GM12878 (cell line): ENCODE measurements around the gene CATSPERD. TPM values are rescaled to one million over a fixed set of nuclear protein-coding genes. Genes with fewer than 3 reads are reported as not detected.
"Not testable (repeated sequence)": the region's sequence is repeated elsewhere in the genome, so short reads cannot be mapped to it uniquely, and the experiment has no call there.

Experiments used
- ATAC-seq: fragments of 200-7000 bp; cut with Tn5 transposase; 3 replicates; pipeline ENCODE4 v1.9.1; 2020; ENCODE audit warnings: mild to moderate bottlenecking, moderate library complexity
- BruUV-seq: library from RNA; stranded (reverse); fragments of 400-500 nt; replicated peaks from 2 replicates; lab custom pipeline; 2021; lab: Mats Ljungman, UMichigan
- CTCF ChIA-PET: fragments of 300-600 bp; sonication (Branson Sonifier 250); formaldehyde crosslinking; extraction: SDS; loops from one replicate; lab custom pipeline; 2021; ENCODE audit warnings: inconsistent platforms; lab: Yijun Ruan, JAX
- POLR2A ChIA-PET: fragments of 350-600 bp; formaldehyde crosslinking; extraction: SDS; loops from one replicate; lab custom pipeline; 2021; ENCODE audit warnings: inconsistent platforms; lab: Charles Lee
- RAD21 ChIA-PET: fragments of 300-600 bp; sonication (Branson Sonifier 250); formaldehyde crosslinking; loops from one replicate; lab custom pipeline; 2023; ENCODE audit warnings: antibody characterized with exemption; ENCODE audit not compliant: unreplicated experiment; lab: Charles Lee
- SMC1A ChIA-PET: fragments of 300-600 bp; sonication (Branson Sonifier 250); formaldehyde crosslinking; loops from one replicate; lab custom pipeline; 2023; ENCODE audit not compliant: unreplicated experiment, uncharacterized antibody; lab: Charles Lee
- DNase-seq: peaks from one replicate; pipeline ENCODE4 v3.0.0-alpha.2; 2011; ENCODE audit warnings: low read depth, low spot score
- FAIRE-seq: peaks from 3 replicates; lab custom pipeline; 2011; peaks lifted over from hg19 to GRCh38; lab: Jason Lieb, UNC
- H2AFZ ChIP-seq: 2 replicates; pipeline ENCODE4 v1.6.0; 2011; ENCODE audit warnings: low read depth, low read length, control low read depth; ENCODE audit not compliant: control insufficient read depth
- H3K27ac ChIP-seq: 2 replicates; pipeline ENCODE4 v1.5.1; 2011; ENCODE audit warnings: control low read depth; ENCODE audit not compliant: control insufficient read depth, insufficient read depth
- H3K27me3 ChIP-seq, 2 experiments: replicated peaks in 1 of 2; 2 replicates each; pipeline versions ENCODE4 v1.6.0 to v1.6.1; 2011; ENCODE audit warnings: low read length in 1 of 2; ENCODE audit not compliant: control insufficient read depth in 2 of 2, insufficient read depth in 2 of 2
- H3K36me3 ChIP-seq, 2 experiments: 2 replicates each; pipeline ENCODE4 v1.5.1; 2011; ENCODE audit warnings: low read length in 1 of 2; ENCODE audit not compliant: control insufficient read depth in 2 of 2, insufficient read depth in 2 of 2
- H3K4me1 ChIP-seq: 2 replicates; pipeline ENCODE4 v1.6.1; 2011; ENCODE audit warnings: mild to moderate bottlenecking, low read length, moderate library complexity, mixed read lengths; ENCODE audit not compliant: control insufficient read depth, insufficient read depth
- H3K4me2 ChIP-seq: 2 replicates; pipeline ENCODE4 v1.6.0; 2011; ENCODE audit warnings: control low read depth; ENCODE audit not compliant: control insufficient read depth, insufficient read depth
- H3K4me3 ChIP-seq: fragments of 200-600 bp; sonication (generic); 2 replicates; pipeline ENCODE4 v1.5.1; 2016
- H3K79me2 ChIP-seq: 2 replicates; pipeline ENCODE4 v1.6.0; 2011; ENCODE audit warnings: low read length; ENCODE audit not compliant: control insufficient read depth, insufficient read depth
- H3K9ac ChIP-seq: 2 replicates; pipeline ENCODE4 v1.8.0; 2011; ENCODE audit warnings: low read length, control low read depth, mixed read lengths; ENCODE audit not compliant: control insufficient read depth, insufficient read depth
- H3K9me3 ChIP-seq: replicated peaks from 3 replicates; pipeline ENCODE4 v1.5.1; 2011; ENCODE audit warnings: mild to moderate bottlenecking, low read length; ENCODE audit not compliant: control insufficient read depth, insufficient read depth
- H4K20me1 ChIP-seq: 2 replicates; pipeline ENCODE4 v1.6.0; 2011; ENCODE audit not compliant: control insufficient read depth, insufficient read depth
- MTA3 ChIP-seq: IDR thresholded peaks from 2 replicates; pipeline ENCODE4 v1.6.1; 2012; ENCODE audit warnings: low read length, inconsistent platforms, borderline replicate concordance
- POLR2A ChIP-seq: IDR thresholded peaks from 2 replicates; pipeline ENCODE4 v1.6.1; 2011; ENCODE audit warnings: low read depth, mild to moderate bottlenecking, low read length
- WGBS: methylation state at CpG from one replicate; pipeline ENCODE4 v1.1.6; 2016; ENCODE audit warnings: low lambda C conversion rate; ENCODE audit not compliant: insufficient replicate concordance, insufficient coverage; ENCODE audit errors: missing lambda C conversion rate; 5-methylcytosine and 5-hydroxymethylcytosine counted together
- in situ Hi-C: fragments of 300-500 bp; cut with MboI; formaldehyde crosslinking; loops from 9 replicates; pipeline ENCODE4 v1.14.3; 2018; ENCODE audit warnings: mixed read lengths
- intact Hi-C: fragments of 100-400 bp; cut with micrococcal nuclease; formaldehyde crosslinking; loops from one replicate; pipeline ENCODE4 v1.14.2; 2022; ENCODE audit not compliant: unreplicated experiment
- polyA plus RNA-seq, 11 experiments: library from polyadenylated mRNA; depleted of rRNA in 4 of 11; unstranded in 6 of 11; stranded (reverse) in 5 of 11; fragments of >200 nt; fragmentation: Nextera tagmentation in 4 of 11; fragmentation: Illumina TruSeq in 1 of 11; extraction: Ambion mirVana in 4 of 11; extraction: Trizol in 1 of 11; gene quantifications; 1 replicate in 1 of 11; 2 replicates in 10 of 11; pipeline versions ENCODE4 v1.2.1 to v1.2.3, GENCODE V29; 2011 to 2016; ENCODE audit warnings: inconsistent platforms in 2 of 11, missing spikeins in 2 of 11, low read depth in 1 of 11
- total RNA-seq, 4 experiments: library from RNA; depleted of rRNA in 3 of 4; stranded (reverse); fragments of >200 nt in 3 of 4; fragmentation: Illumina TruSeq in 1 of 4; extraction: Trizol in 1 of 4; gene quantifications; 2 replicates each; pipeline versions ENCODE4 v1.2.1 to v1.2.3, GENCODE V29; 2013 to 2021

Gene CATSPERD
- total and polyA plus RNA-seq, 10 of the 15 experiments (the other 5 are each of a cell fraction or from before 2014, with no cell fraction given): 0.02 to 0.38 (median 0.11) TPM; not detected in 5

DNA sequence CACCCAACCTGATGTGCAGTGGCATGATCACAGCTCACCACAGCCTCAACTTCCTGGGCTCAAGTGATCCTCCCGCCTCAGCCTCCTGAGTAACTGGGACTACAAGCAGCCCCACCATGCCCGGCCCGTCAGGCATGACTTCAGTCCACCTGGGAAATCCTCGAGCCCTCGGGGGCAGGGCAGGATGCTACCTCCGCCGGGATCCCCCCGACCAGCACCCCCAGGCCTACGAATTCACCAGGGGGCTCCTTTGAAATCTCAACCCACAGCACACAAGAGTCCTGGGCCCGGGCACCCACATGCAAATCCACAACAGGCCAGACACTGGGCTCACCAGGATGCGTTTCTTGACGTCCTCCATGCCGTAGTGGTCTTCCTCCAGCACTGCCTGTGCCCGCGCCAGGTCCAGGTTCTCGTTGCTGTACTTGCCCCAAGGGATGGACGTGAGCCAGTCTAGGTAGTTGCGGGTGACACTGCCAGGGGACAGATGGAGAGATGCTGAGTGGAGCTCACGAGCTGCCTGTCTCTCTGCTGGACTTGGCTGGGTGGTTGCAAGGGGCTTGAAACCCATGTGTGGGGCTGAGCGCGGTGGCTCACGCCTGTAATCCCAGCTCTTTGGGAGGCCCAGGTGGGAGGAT, 19.9 kb upstream of the CATSPERD start:
- Histone ChIP-seq H3K36me3 (peaks cover 20 to 47% of the 10 kb centered on the region in 2 experiments), H3K9me3 (no peaks in the 10 kb centered on the region; the same call in 2 of the 3 replicates), H3K4me2 (no peak overlapping the region), H3K4me3 (no peak overlapping the region), H3K27ac (no peak overlapping the region), H3K79me2 (no peaks in the 10 kb centered on the region), H3K27me3 (no peaks in the 10 kb centered on the region), H3K4me1 (no peaks in the 10 kb centered on the region), H3K9ac (no peak overlapping the region), H4K20me1 (no peaks in the 10 kb centered on the region), H2AFZ (no peak overlapping the region)
- ATAC-seq (no peak), FAIRE-seq (no peak), DNase-seq (no peak)
- TF ChIP-seq MTA3: no peak
- TF ChIP-seq POLR2A: peak; percentile 63
- in situ Hi-C loops (no loop called here), intact Hi-C loops (no loop called here)
- ChIA-PET RAD21 (no interaction called here), SMC1A (no interaction called here), POLR2A (no interaction called here), CTCF (interaction anchor here (3.4 kb wide), 1 partner anchor 11 kb away, joined by 18 read pairs; the partner anchor contains the start of gene RPL36)
- no TSS peak for BruUV-seq
- WGBS: 90% methylated on average over 22 of the region's 22 CpGs

DNA sequence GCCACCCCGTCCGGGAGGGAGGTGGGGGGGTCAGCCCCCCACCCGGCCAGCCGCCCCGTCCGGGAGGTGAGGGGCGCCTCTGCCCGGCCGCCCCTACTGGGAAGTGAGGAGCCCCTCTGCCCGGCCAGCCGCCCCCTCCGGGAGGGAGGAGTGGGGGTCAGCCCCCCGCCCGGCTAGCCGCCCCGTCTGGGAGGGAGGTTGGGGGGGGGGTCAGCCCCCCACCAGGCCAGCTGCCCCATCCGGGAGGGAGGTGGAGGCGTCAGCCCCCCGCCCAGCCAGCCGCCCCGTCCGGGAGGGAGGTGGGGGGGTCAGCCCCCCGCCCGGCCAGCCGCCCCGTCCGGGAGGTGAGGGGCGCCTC, 18.4 kb upstream of the CATSPERD start:
- SMC1A ChIA-PET, FAIRE-seq, H3K9ac ChIP-seq, H3K9me3 ChIP-seq, BruUV-seq, H4K20me1 ChIP-seq, POLR2A ChIA-PET, H3K4me3 ChIP-seq, in situ Hi-C loops, H2AFZ ChIP-seq, H3K4me1 ChIP-seq, H3K27me3 ChIP-seq, RAD21 ChIA-PET, DNase-seq, H3K27ac ChIP-seq, intact Hi-C loops, ATAC-seq, H3K4me2 ChIP-seq, CTCF ChIA-PET, H3K79me2 ChIP-seq: not testable (repeated sequence)
- no CpG with 5 or more reads among the region's 28 CpGs for WGBS
- peaks cover 27 to 39% of the 10 kb centered on the region in 2 experiments for H3K36me3 ChIP-seq
